ENCODE results near the gene AKR1A1.
A peak's percentile ranks its signal among the peaks of the same experiment; 100 is the strongest.
"Not testable (repeated sequence)": the region's sequence is repeated elsewhere in the genome, so short reads cannot be mapped to it uniquely, and the experiment has no call there.

Gene AKR1A1

DNA sequence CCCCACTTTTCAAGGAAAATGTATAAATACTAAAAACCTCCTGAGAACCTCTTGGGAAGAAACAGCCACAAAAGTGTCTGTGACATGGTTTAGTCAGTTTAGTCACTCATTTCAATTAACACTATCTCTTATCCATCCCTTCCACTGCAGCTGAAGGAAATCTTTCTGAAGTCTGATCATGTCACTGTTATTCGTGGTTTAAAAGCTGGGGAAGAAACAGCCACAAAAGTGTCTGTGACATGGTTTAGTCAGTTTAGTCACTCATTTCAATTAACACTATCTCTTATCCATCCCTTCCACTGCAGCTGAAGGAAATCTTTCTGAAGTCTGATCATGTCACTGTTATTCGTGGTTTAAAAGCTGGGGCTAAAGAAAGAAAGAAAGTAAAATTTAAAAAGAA, 27.1 kb upstream of the AKR1A1 start:
- DNase-seq = not testable (repeated sequence)

DNA sequence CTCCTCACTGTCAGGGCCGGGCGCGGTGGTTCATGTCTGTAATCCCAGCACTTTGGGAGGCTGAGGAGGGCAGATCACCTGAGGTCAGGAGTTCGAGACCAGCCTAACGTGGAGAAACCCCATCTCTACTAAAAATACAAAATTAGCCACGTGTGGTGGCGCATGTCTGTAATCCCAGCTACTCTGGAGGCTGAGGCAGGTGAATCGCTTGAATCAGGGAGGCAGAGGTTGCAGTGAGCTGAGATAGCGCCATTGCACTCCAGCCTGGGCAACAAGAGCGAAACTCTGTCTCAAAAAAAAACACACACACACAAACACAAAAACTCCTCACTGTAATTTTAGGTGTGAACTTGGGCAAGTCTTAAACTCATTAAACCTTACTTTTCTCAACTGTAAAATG, 26.7 kb upstream of the AKR1A1 start:
- DNase-seq = not testable (repeated sequence)

DNA sequence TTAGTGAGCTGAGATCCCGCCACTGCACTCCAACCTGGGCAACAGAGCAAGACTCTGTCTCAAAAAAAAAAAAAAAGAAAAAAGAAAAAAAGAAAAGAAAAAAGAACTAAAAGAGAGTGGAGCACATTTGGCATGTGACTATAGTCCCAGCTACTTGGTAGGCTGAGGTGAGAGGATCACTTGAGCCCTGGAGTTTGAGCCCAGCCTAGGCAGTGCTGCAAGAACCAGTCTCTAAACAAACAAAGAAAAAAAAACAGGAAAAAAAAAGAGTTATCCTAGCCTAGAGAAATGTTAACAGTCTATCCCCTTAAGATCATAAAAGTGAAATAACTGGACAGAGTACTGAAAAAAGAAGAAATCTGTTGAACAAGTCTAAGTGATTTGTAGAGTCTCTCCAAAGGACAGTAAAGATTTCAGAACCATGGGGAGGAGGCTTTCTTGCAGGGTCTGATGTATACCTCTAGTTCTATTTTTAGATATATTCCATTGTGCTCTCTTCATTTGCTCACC, 24.4 kb upstream of the AKR1A1 start:
- DNase-seq = no peak

DNA sequence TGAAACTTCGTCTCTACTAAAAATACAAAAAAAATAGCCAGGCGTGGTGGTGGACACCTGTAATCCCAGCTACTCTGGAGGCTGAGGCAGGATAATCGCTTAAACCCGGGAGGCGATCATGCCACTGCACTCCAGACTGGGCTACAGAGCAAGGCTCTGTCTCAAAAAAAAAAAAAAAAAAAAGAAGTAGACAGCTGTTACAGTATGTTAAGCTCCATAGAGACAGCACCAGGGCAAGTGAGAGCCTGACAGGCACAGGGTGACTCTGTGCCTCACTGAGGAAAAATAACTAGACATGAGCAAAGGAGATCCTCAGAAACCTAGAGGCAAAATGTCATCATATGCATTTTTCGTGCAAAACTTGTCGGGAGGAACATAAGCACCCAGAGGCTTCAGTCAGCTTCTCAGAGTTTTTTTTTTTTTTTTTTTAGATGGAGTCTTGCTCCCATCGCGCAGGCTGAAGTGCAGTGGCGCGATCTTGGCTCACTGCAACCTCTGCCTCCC, 19.9 kb upstream of the AKR1A1 start:
- no peak for DNase-seq

DNA sequence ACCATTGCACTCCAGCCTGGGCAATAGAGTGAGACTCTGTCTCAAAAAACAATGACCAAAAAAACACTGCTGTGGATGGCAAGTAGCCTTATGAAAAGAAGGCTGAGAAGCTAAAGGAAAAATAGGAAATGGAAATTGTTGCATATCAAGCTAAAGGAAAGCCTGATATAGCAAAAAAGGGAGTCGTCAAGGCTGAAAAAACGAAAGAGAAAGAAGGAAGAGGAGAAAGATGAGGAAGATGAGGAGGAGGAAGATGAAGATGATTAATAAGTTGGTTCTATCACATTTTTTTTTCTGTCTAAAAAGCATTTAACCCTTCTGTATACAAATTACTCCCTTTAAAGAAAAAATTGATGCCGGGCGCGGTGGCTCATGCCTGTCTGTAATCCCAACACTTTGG, 18.8 kb upstream of the AKR1A1 start:
- no peak for DNase-seq

DNA sequence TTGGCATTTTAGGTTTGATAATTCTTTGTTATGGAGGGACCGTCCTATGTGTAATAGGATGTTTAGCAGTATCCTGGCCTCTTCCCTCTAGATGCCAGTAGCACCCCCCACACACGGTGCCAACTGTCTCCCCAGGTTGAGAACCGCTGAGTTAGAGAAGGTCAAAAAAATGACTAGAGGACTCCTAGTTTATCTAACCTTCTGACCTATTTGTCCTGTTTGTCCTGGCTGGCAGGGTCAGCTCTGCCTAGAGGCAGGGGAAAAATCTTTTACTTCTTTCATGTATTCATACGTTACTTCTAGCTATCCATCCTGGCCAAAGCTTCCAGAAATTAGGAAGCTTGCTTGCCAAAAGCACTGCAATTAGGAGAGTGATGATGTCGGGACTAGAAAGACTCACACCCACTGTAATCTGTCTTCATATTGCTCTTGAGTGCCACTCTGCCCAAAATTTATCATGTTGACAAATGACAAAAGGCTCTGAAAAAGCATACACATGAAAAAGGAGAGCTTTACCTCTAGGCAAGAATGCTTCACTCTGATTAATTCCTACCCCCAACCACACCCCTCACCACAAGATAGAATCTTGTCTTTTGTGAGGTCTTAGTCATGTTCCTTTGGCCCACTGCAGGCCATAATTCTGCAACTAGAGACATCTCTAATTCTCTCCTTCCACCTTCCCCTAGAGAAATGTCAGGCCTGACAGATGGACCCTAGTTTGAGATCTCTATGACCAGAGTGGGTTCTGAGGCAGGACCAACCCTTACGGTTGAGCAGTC, 14.4 kb upstream of the AKR1A1 start:
- no peak for DNase-seq

DNA sequence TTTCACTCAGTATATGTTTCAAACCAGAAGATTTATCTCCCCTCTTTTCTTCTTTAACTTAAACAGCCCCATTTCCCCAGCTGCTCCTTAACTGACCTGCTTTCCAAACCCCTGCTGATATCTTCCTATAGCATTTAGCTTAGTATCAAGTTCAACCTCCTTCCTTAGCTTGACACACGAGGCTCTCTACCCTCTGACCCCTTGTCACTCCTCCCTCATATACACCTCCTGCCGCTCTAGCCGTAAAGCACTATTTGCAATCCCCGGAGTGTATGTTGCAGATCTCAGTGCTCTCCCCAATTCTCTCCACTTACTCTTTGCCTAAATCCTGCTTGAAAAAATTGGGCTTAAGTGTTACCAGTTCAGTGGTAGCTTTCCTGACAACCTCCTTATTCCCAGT, 13.7 kb upstream of the AKR1A1 start:
- DNase-seq = no peak

DNA sequence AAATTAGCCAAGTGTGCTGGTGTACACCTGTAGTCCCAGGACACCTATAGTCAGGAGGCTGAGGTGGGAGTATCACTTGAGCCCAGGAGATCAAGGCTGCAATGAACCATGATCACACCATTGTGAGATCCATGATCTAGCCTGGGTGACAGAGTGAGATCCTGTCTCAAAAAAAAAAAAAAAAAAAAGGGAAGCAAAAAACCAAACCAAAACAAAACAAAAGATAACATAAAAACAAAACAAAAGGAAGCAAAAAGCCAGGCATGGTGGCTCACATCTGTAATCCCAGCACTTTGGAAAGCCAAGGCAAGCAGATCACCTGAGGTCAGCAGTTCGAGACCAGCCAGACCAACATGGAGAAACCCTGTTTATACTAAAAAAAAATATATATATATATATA, 9.4 kb upstream of the AKR1A1 start:
- DNase-seq = no peak

DNA sequence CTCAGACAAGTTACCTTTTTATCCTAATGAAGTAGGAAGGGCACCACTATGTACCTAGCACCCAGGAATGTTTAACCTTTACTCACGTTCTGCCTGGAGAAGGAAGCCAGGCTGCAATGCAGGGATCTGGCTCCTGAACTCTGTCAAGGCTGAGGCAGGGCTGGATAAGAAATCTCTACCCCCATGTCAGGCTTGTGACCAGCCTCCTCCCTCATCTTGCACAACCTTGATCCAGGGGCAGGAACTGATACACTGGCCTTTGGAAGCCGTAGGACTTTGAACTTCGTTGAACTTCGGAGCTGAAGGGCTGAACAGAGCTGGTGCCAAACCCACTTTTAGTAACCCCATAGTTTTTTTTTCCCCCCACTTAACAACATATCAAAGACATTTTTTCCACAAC, 8.0 kb upstream of the AKR1A1 start:
- DNase-seq = no peak

DNA sequence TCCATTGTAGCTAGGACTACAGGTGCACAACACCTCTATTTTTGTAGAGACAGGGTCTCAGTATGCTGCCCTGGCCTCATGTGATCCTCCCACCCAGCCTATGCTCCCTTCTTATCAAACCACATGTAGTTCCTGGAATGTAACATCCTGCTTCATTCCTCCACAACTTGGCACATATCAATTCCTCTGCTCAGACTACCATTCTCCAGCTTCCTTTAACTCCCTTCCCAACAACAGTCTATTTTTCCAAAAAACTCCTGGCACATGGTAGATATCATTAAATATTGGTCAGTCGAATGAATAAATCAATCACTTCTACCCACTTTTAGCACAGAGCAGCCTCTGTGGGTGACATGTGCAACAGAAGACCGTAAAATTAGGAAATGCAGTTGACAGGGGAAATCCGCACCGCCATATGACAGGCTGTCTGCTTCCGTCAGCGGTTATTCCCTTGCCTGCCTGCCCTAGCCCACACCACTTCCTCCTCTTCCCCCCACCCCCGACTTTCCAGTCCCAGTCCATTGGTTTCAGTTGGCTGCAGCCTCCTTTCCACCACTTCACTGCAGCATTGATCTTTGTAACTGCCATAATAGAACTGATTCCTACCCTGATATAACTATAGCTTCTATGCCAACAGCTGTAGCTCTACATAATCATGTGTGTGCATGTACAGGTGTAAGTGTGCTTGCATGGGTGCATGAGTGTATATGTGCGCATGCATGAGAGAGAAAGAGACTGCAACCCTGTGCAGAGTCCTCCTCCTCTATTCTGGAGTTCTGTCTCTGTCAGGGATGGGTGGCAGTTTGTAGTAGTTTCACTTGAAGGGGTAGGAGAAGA, 6.8 kb upstream of the AKR1A1 start:
- peak in 31 of 58 donors; percentile 2 to 43 (median 17) for DNase-seq

DNA sequence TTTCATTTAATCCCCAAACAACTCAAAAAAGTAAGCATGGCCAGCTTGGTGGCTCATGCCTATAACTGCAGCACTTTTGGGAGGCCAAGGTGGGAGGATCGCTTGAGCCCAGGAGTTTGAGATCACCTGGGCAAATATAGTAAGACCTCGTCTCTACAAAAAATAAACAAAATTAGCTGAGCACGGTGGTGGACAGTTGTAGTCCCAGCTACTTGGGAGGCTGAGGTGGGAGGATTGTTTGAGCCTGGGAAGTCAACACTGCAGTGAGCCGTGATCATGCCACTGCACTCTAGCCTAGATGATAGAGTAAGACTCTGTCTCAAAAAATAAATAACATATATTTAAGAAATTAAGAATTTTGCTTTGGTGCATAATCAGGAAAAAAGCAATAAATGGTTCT, 6.1 kb upstream of the AKR1A1 start:
- DNase-seq = no peak

DNA sequence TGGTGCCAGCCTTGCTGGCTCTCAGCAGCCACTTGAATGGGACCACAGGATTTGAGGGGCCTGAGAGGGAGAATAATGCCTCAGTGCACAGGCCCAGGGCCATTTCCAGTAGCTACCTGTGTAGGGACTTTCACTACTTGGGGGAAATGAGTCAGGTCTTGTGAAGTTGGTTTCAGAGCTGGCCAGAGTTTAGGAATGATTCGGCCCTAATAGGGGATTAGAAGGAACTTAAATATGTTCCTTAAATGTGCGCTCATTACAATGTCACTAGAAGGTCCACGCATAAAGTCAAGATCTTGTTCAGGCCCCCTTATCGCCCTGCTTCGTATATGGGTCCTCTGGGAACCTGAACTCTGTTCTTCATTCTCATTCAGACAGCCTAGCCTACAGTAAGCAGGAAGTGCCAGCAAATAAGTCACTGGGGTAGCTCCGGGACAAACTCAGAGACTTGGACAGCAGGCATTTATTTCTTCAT, 5.6 kb upstream of the AKR1A1 start:
- DNase-seq = no peak

DNA sequence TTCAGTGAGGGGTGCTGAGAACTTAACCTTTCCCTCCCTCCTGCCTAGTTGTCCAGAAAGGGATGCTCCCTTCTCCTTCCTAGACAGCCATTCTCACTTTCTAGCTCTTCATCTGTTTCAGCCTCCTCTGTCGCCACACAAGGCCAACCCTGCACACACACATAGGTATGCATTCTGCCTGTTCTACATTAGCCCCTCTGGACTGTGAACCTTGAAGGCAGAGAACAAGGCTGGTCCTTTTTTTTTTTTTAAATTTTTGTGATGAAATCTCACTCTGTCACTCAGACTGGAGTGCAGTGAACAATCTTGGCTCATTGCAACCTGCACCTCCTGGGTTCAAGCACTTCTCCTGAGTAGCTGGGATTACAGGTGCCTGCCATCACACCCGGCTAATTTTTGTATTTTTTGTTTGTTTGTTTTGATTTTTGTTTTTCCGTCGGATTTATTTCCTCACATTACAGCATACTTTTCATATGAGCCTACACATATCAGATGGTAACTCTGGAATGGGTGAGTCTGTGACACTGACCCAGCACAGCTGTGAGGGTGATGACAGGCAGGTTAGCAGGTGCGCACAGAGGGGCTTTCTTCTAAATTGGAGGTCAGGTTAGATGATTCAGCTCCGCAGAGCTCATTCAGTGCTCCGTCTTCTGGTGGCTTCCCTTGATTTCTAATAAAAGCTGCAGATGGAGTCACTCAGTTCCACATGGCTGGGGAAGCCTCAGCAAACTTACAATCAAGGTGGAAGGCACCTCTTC, 4.9 kb upstream of the AKR1A1 start:
- DNase-seq = no peak

DNA sequence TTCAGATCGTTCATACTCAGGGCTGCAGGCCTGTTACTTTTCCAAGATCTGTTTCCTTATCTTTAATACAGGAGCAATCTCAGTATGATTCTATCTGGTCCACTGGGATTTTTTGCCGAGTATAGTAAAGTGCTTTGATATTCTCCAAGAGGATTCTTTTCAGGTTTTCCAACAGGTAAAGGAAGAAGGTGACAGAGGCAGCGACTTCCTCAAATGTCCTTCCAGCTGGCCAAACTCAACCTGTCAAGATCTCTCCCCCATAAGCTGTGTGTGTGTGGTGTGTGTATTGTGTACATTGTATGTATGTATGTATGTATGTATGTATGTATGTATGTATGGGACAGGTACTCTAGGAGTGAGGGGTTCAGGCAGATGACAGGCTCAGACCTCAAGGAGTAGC, 1.1 kb downstream of the AKR1A1 start:
- DNase-seq = no peak

DNA sequence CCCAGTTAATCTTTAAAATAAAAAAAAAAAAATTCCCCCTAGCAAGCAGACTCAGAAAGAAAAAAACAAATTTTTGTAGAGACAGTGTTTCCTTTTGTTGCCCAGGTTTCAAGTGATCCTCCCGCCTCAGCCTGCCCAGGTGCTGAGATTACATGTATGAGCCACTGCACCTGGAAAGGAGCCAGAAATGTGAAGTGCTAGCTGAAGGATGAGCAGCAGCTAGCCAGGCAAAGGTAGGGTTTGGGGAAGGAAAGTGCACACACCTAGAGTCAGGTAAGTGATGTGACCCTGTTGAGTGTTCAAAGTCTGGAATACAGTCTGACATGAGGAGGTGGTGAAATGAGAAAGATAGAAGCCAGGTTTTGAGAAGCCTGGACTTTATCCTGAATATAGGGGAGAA, 1.7 kb downstream of the AKR1A1 start:
- DNase-seq = peak in 1 of 58 donors; percentile 1

DNA sequence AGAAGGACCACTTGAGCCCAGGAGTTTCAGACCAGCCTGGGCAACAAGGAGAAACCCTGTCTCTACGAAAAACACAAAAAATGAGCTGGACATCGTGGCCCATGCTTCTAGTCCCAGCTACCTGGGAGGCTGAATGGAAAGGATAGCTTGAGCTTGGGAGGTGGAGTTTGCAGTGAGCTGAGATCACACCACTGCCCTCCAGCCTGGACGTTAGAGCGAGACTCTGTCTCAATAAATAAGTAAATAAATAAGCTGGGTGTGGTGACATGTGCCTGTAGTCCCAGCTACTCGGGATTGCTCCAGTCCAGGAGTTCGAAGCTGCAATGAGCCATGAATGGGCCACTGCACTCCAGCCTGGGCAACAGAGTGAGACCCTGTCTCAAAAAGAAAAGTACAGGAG, 3.6 kb downstream of the AKR1A1 start:
- no peak for DNase-seq

DNA sequence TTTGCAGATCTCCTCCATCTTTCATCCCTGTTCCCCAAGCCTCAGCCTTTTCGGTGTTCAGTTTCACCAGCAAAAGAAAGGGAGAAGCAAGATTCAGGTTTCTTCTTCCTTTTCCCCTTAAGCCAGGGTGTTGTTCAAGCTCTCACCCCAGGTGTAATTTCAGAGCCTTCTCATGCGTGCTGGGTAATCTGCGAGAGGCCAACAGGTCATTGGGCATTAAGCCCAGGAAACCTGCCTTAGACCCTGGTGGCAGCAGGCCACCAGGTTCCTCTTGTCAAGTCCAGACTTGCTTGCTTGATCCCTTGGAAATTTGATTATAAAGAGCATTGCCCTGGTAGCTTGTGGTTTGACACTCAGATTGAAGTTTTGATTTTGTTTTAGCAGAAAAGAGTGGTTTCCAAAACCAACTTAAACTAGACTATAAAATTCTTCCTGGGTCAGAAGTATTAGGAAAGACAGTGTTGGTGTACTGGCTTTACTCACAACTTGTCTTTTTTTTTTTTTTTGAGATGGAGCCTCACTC, 6.9 kb downstream of the AKR1A1 start:
- DNase-seq = no peak

DNA sequence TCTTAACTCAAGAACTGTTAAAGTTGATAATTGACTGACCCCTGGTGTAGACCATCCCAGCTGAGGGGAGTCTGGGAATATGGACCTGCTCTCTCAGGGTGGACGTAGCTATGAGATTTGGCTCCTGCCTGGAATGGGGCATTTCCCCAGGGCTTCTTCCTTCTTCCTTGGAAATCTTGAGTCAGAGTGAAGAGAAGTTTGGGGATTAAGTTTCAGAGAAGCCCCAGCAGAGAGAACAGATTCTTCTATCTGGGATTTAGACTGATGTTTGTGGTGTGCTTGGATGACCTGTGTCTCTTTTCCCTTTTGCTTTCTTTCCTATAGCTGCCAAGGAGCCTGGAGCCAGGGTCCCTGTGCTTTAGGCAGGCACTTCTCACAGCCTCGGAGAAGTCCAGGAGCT, 13.2 kb downstream of the AKR1A1 start:
- no peak for DNase-seq

DNA sequence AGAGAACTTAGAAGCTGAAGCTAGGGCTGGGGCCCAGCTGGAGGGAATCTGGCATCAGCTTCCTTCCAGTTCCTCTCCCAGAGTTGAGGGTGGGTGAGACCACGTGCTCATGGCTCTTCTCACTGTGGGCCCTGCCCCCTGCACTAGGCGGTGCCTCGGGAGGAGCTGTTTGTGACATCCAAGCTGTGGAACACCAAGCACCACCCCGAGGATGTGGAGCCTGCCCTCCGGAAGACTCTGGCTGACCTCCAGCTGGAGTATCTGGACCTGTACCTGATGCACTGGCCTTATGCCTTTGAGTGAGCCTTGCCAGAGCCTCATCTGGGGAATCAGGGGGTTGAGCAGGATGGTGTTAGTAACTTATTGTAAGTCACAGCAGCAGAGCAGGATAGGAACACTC, 16.1 kb downstream of the AKR1A1 start:
- peak in 2 of 58 donors; percentile 5 to 11 for DNase-seq

DNA sequence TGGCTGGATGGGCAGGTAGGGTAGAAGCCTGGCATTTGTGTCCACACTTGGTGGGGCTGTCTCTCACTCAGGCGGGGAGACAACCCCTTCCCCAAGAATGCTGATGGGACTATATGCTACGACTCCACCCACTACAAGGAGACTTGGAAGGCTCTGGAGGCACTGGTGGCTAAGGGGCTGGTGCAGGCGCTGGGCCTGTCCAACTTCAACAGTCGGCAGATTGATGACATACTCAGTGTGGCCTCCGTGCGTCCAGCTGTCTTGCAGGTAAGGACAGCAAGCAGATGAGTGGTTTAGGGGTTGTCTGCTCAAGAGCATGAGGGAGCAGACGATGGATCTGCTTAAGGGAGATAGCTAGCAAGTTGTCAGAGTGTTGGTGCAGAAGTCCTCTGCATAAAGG, 17.3 kb downstream of the AKR1A1 start:
- DNase-seq = no peak

DNA sequence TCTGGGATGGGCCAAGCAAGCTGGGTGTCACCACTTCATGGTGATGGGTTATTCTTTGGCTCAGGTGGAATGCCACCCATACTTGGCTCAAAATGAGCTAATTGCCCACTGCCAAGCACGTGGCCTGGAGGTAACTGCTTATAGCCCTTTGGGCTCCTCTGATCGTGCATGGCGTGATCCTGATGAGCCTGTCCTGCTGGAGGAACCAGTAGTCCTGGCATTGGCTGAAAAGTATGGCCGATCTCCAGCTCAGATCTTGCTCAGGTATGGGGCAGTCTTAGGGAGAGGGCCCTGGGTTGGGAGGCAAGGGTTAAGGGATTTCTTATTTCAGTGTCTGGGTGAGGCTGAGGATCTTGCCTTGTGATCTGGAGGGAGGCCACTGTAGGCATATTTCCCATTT, 17.8 kb downstream of the AKR1A1 start:
- DNase-seq = no peak

All from anterior cingulate cortex (tissue), 58 donors.